Thyroid gland (tissue), 4 donors: ENCODE data around the gene TGFA. TPM values are rescaled to one million over a fixed set of nuclear protein-coding genes. Genes with fewer than 3 reads are reported as not detected.

Source experiments
- DNase-seq, 2 donors: peaks; one replicate each; pipeline ENCODE4 v3.0.0-alpha.2; 2019
- H3K27ac ChIP-seq, 3 donors: fragments of 200-600 bp; sonication (generic); 1 replicate in 2 of 3; 2 replicates in 1 of 3; pipeline ENCODE4 v1.5.1; 2016 to 2019; ENCODE audit warnings: mild to moderate bottlenecking in 1 of 3, moderate library complexity in 1 of 3
- H3K27me3 ChIP-seq: fragments of 200-600 bp; sonication (generic); one replicate; pipeline ENCODE4 v1.5.1; 2019
- H3K36me3 ChIP-seq, 2 donors: fragments of 200-600 bp; sonication (generic); one replicate each; pipeline ENCODE4 v1.5.1; 2016 to 2019
- H3K4me1 ChIP-seq, 2 donors: fragments of 200-600 bp; sonication (generic); one replicate each; pipeline ENCODE4 v1.5.1; 2017 to 2019
- H3K4me3 ChIP-seq, 3 donors: fragments of 200-600 bp; sonication (generic); replicated peaks in 1 of 3; 1 replicate in 2 of 3; 2 replicates in 1 of 3; pipeline ENCODE4 v1.5.1; 2016; ENCODE audit warnings: mild to moderate bottlenecking in 1 of 3
- H3K9me3 ChIP-seq: fragments of 200-600 bp; sonication (generic); one replicate; pipeline ENCODE4 v1.5.1; 2017
- POLR2A ChIP-seq, 2 donors: fragments of 450-650 bp; IDR thresholded peaks; one replicate each; pipeline ENCODE4 v1.6.1; 2017; ENCODE audit warnings: antibody characterized with exemption in 2 of 2, mild to moderate bottlenecking in 2 of 2, moderate library complexity in 1 of 2
- WGBS, 2 donors: methylation state at CpG; one replicate each; pipeline ENCODE4 v1.1.5; 2017; 5-methylcytosine and 5-hydroxymethylcytosine counted together
- intact Hi-C: fragments of 100-400 bp; cut with DNase I; formaldehyde crosslinking; loops from one replicate; pipeline ENCODE4 v1.15.1; 2023
- total RNA-seq, 4 donors: library from RNA; depleted of rRNA; stranded (reverse); fragments of >200 nt; gene quantifications; one replicate each; pipeline ENCODE4 v1.2.3, GENCODE V29; 2016
- TF ChIP-seq, protein P1 (sequence below), 6 experiments: fragments of 200-600 bp in 3 of 6; fragments of 450-650 bp in 3 of 6; sonication (generic) in 3 of 6; IDR thresholded peaks; one replicate each; pipeline ENCODE4 v1.5.1; 2016 to 2019; ENCODE audit warnings: antibody characterized with exemption in 6 of 6, mild to moderate bottlenecking in 2 of 6, inconsistent platforms in 1 of 6, moderate library complexity in 1 of 6

The TGFA gene
- total RNA-seq, 4 donors from 2014 or later: 12.9 to 23.0 (median 18.6) TPM

GRCh38 chr2:70527447-70528080, 26.1 kb downstream of the TGFA start:
- no peaks in the 10 kb centered on the region for H3K9me3 ChIP-seq

GRCh38 chr2:70526126-70526525, 27.5 kb downstream of the TGFA start:
- Histone ChIP-seq H3K4me1 (peaks cover 52 to 73% of the 10 kb centered on the region in 2 donors), H3K4me3 (no peak overlapping the region), H3K27ac (peak overlapping the region; percentile 81 to 90 (median 85)), H3K9me3 (no peaks in the 10 kb centered on the region), H3K27me3 (no peaks in the 10 kb centered on the region), H3K36me3 (no peaks in the 10 kb centered on the region)
- WGBS, 2 donors: 68 to 81% methylated on average over 3 of the region's 3 CpGs
- intact Hi-C loops: no loop called here
- no peak for DNase-seq
- TF ChIP-seq, protein P1, sequence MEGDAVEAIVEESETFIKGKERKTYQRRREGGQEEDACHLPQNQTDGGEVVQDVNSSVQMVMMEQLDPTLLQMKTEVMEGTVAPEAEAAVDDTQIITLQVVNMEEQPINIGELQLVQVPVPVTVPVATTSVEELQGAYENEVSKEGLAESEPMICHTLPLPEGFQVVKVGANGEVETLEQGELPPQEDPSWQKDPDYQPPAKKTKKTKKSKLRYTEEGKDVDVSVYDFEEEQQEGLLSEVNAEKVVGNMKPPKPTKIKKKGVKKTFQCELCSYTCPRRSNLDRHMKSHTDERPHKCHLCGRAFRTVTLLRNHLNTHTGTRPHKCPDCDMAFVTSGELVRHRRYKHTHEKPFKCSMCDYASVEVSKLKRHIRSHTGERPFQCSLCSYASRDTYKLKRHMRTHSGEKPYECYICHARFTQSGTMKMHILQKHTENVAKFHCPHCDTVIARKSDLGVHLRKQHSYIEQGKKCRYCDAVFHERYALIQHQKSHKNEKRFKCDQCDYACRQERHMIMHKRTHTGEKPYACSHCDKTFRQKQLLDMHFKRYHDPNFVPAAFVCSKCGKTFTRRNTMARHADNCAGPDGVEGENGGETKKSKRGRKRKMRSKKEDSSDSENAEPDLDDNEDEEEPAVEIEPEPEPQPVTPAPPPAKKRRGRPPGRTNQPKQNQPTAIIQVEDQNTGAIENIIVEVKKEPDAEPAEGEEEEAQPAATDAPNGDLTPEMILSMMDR (IDR thresholded peaks at IDR 0.05): no peak
- no peak for TF ChIP-seq POLR2A (IDR thresholded peaks at IDR 0.05)

More at GRCh38 chr2:70527447-70528080, 26.1 kb downstream of the TGFA start:
- Histone ChIP-seq H3K36me3 (no peaks in the 10 kb centered on the region), H3K4me1 (peaks cover 61 to 75% of the 10 kb centered on the region in 2 donors), H3K27me3 (no peaks in the 10 kb centered on the region), H3K27ac (no peak overlapping the region), H3K4me3 (no peak overlapping the region)
- TF ChIP-seq, protein P1 (IDR thresholded peaks at IDR 0.05): no peak
- peak in 1 of 2 donors; percentile 24 for DNase-seq
- WGBS, 2 donors: 62 to 65% methylated on average over 4 of the region's 4 CpGs
- intact Hi-C loops: no loop called here

DNA sequence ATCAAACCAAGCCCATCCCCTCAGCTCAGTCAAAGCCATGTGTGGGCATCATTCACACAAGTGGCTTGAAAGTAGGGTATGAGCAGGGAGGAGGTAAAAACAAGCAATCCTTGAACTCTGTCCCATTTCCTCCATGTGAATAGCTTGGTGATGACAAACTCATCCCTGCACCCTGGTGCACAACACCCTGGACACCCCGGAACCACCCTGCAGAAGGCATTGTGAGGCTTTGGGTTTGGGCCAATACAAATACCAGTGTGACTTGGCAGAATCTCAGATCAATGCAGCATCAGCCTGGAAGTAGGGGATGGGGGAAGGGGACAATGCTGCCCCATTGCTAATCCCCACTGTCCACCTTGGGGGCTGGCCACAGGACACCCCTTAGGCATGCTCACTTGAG, 28.6 kb downstream of the TGFA start:
- 0 to 44% methylated on average over 1 of the region's 1 CpG for WGBS, 2 donors
- H3K27ac ChIP-seq: peak overlapping the region; percentile 81 to 90 (median 85)
- no peaks in the 10 kb centered on the region for H3K27me3 ChIP-seq
- H3K4me1 ChIP-seq: peaks cover 49 to 70% of the 10 kb centered on the region in 2 donors
- DNase-seq: peak; percentile 58 to 62
- TF ChIP-seq POLR2A (IDR thresholded peaks at IDR 0.05): no peak
- TF ChIP-seq, protein P1 (IDR thresholded peaks at IDR 0.05): no peak
- intact Hi-C loops: no loop called here
- no peak overlapping the region for H3K4me3 ChIP-seq
- no peaks in the 10 kb centered on the region for H3K36me3 ChIP-seq
- H3K9me3 ChIP-seq: no peaks in the 10 kb centered on the region

- WGBS, 2 donors: 21 to 26% methylated on average over 9 to 14 of the region's 14 CpGs
- DNase-seq: peak; percentile 96 to 97
- peak overlapping the region; percentile 81 to 90 (median 85) for H3K27ac ChIP-seq
- H3K4me1 ChIP-seq: peaks cover 49 to 66% of the 10 kb centered on the region in 2 donors
- intact Hi-C loops: no loop called here
- no peaks in the 10 kb centered on the region for H3K9me3 ChIP-seq
- H3K36me3 ChIP-seq: no peaks in the 10 kb centered on the region
- H3K27me3 ChIP-seq: no peaks in the 10 kb centered on the region
- TF ChIP-seq, protein P1 (IDR thresholded peaks at IDR 0.05): no peak
- no peak for TF ChIP-seq POLR2A (IDR thresholded peaks at IDR 0.05)
- no peak overlapping the region for H3K4me3 ChIP-seq
Observed at GRCh38 chr2:70523996-70524965, 29.3 kb downstream of the TGFA start.

- H3K36me3 ChIP-seq: no peaks in the 10 kb centered on the region
- H3K27ac ChIP-seq: peak overlapping the region; percentile 81 to 90 (median 85)
- intact Hi-C loops: no loop called here
- no peak overlapping the region for H3K4me3 ChIP-seq
- TF ChIP-seq POLR2A (IDR thresholded peaks at IDR 0.05): no peak
- DNase-seq: no peak
- H3K9me3 ChIP-seq: no peaks in the 10 kb centered on the region
- H3K4me1 ChIP-seq: peaks cover 44 to 61% of the 10 kb centered on the region in 2 donors
- H3K27me3 ChIP-seq: no peaks in the 10 kb centered on the region
Observed at GRCh38 chr2:70523672-70523995, 30.0 kb downstream of the TGFA start.
